ENCODE data around the gene INPP5D.
"Not testable (repeated sequence)": the region's sequence is repeated elsewhere in the genome, so short reads cannot be mapped to it uniquely, and the experiment has no call there.

INPP5D gene

GRCh38 chr2:233053928-233054784 lies 6.0 kb upstream of the INPP5D start:
- DNase-seq, result peak in 1 of 2 donors; percentile 49

- no peak for DNase-seq
These were observed 4.8 kb upstream of the INPP5D start for GRCh38 chr2:233055362-233055761.

- no peak for DNase-seq
These were observed 3.1 kb upstream of the INPP5D start for GRCh38 chr2:233056961-233057605.

GRCh38 chr2:233058717-233059546 lies 1.2 kb upstream of the INPP5D start:
- no peak for DNase-seq

GRCh38 chr2:233059547-233059796 lies 670 bp upstream of the INPP5D start:
- no peak for DNase-seq

GRCh38 chr2:233060501-233060979 lies 398 bp downstream of the INPP5D start:
- no peak for DNase-seq

- DNase-seq, result peak in 1 of 2 donors; percentile 16
These were observed 943 bp downstream of the INPP5D start for GRCh38 chr2:233060980-233061590.

- DNase-seq, result no peak
These were observed 1.7 kb downstream of the INPP5D start for GRCh38 chr2:233061591-233062450.

GRCh38 chr2:233062451-233062850 lies 2.3 kb downstream of the INPP5D start:
- no peak for DNase-seq

- no peak for DNase-seq
These were observed 2.8 kb downstream of the INPP5D start for GRCh38 chr2:233062946-233063268.

- no peak for DNase-seq
These were observed 3.3 kb downstream of the INPP5D start for GRCh38 chr2:233063269-233063975.

- DNase-seq, result no peak
These were observed 3.9 kb downstream of the INPP5D start for GRCh38 chr2:233063976-233064411.

- DNase-seq, result no peak
These were observed 4.5 kb downstream of the INPP5D start for GRCh38 chr2:233064530-233065199.

GRCh38 chr2:233065200-233065589 lies 5.1 kb downstream of the INPP5D start:
- DNase-seq, result not testable (repeated sequence)

- no peak for DNase-seq
These were observed 5.9 kb downstream of the INPP5D start for GRCh38 chr2:233065954-233066470.

- DNase-seq, result no peak
These were observed 8.7 kb downstream of the INPP5D start for GRCh38 chr2:233068762-233069418.

GRCh38 chr2:233072838-233073237 lies 12.7 kb downstream of the INPP5D start:
- no peak for DNase-seq

GRCh38 chr2:233074106-233074505 lies 14.0 kb downstream of the INPP5D start:
- no peak for DNase-seq

- DNase-seq, result no peak
These were observed 15.2 kb downstream of the INPP5D start for GRCh38 chr2:233075141-233075965.
